Renal cortex interstitium (tissue), 11 donors: Measurements from ENCODE around the gene DENND5A. TPM values are rescaled to one million over a fixed set of nuclear protein-coding genes. Genes with fewer than 3 reads are reported as not detected.
"Not testable (repeated sequence)": the region's sequence is repeated elsewhere in the genome, so short reads cannot be mapped to it uniquely, and the experiment has no call there.

ENCODE experiments used
- DNase-seq, 11 donors: peaks; one replicate each; pipeline ENCODE4 v3.0.0-alpha.2; 2013; ENCODE audit warnings: low read depth in 9 of 11, low spot score in 4 of 11; ENCODE audit errors: extremely low read depth in 1 of 11
- polyA plus RNA-seq, 3 donors: library from polyadenylated mRNA; unstranded; fragments of 120-200 nt; gene quantifications; one replicate each; pipeline ENCODE4 v1.2.1, GENCODE V29; 2013; ENCODE audit not compliant: insufficient read length in 3 of 3

The DENND5A gene
- polyA plus RNA-seq, 3 donors, result 83.9 to 99.4 (median 91.4) TPM

DNA sequence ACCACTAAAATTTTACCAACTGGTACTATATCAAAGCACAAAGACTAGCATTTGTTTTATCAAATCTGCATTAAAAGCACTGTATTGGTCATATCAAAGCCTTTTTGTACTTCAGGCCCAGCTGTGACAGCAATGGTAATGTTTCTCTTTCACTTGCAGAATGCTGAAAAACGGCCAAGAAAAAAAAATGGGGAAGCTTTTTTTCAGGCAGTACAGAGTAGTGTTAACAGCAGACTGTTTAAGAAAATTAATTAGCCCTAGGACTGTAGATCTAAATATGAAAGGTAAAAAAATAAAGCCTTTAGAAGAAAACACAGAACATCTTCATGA, 33.3 kb downstream of the DENND5A start:
- DNase-seq, result peak; percentile 17 to 59 (median 26)

DNA sequence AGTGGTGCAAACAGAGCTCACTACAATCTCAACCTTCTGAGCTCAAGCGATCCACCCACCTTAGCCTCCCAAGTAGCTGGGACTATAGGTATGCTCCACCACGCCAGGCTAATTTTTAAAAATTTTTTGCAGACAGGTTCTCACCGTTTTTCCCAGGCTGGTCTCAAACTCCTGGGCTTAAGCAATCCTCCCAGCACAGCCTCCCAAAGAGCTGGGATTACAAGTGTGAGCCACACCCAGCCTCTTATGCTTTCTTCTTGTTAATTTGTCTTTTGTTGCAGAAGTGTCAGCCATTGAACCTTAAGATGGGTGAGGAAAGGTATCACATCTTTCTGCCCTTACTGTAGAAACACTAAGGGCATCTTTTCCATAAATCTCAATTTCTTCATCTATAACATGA, 34.9 kb downstream of the DENND5A start:
- no peak for DNase-seq

DNA sequence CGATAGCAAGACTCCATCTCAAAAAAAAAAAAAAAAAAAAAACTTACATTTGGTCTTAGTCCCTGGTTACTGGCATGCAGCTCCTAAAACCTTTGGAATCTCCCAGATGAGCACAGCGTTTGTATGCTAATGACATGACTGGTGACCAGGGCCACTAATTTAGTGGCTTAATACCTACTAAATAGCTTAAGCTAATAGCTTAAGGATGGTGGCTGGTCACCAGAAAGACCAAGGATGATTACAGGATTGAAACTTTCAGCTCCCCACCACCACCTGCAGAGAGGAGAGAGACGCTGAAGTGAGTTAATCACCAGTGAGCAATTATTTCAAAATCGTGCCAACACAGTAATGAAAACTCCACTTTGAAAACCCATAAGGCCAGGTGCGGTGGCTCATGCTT, 37.1 kb downstream of the DENND5A start:
- DNase-seq, result no peak

DNA sequence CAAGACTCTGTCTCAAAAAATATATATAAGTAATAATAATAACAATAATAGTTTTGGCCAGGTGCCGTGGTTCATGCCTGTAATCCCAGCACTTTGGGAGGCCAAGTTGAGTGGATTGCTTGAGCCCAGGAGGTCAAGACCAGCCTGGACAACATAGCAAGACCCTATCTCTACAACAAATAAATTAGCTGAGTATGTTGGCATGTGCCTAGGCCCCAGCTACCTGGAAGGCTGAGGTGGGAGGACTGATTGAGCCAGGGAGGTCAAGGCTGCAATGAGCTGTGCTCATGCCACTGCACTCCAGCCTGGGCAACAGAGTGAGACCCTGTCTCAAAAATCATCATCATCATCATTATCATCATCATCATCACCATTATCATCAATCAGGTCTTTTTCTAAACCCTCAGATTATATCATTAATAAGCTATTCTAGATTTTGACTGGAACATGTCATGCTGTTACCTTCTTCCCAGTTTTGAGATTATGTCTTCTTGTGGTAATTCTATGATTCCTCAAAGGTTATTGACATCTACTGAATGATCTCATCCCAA, 39.3 kb downstream of the DENND5A start:
- no peak for DNase-seq

DNA sequence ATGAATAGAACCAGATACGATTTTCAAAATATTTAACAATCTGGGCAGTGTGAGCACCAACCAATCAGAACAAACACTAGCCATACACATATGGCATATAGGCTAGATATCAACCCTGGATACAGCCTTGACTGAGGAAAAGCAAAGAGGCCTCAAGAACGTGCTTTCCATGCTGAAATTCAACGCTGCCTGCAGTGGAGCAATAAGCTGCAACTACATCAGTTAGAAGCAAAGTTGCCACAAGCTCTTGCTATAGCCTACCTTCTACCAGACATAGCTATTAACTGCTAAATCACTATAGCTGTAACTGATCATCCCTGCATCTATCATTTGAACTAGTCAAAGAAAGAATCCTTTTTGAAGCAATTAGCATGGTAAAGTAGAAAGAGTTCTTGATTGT, 42.5 kb downstream of the DENND5A start:
- DNase-seq, result no peak

DNA sequence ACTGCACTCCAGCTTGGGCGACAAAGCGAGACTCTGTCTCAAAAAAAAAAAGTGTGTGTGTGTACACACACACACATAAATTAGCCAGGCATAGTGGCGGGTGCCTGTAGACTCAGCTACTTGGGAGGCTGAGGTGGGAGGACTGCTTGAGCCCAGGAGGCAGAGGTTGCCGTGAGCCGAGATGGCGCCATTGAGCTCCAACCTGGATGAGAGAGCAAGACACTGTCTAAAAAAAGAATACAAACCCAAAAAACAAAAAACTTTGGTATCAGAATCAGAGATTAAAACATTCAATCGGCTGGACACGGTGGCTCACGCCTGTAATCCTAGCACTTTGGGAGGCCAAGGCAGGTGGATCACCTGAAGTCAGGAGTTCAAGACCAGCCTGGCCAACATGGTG, 44.3 kb downstream of the DENND5A start:
- DNase-seq, result not testable (repeated sequence)

DNA sequence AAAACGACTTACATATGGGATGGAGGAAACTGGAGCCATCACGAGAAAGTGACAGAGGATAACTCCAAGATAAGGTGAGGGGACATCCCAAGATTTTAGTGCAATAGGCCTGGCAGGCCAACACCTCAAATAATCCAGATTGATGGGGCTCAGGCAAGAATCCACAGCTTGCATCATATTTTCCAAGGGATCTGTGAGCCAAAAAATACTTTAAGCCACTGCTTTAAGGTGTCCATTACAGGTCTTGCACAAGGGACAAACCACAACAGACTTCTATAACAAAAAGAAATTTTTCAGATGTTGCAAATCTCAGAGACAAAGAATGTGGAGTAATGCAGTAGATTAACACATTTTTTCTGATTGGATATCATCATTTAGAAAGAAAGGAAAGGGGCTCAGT, 45.6 kb downstream of the DENND5A start:
- DNase-seq, result no peak

DNA sequence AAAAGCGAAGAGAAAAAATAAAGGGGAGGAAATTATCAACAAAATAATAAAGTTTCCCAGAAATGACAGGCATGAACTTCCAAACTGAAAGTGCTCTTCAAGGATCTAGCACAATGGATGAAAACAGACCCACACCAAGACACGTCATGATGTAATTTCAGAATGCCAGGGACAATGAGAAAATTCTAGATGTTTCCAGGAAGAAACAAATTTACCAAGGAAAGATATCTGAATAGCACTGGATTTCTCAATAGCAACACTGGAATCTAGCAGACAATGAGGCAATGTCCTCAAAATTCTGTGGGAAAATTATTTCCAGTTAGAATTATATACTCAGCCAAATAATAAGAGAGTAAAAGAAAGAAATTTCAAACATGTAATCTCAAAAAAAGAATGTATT, 46.0 kb downstream of the DENND5A start:
- no peak for DNase-seq

DNA sequence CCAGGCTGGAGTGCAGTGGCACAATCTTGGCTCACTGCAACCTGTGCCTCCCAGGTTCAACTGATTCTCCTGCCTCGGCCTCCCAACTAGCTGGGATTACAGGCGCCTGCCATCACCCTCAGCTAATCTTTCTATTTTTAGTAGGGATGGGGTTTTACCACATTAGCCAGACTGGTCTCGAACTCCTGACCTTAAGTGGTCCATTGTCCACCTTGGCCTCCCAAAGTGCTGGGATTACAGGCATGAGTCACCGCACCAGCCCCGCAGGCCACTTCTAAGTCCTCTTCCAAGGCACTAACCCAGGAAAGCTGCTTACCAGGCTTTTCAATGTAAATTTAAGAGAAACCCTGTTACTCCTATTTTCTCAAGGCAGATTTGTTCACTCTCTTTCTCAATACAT, 50.4 kb downstream of the DENND5A start:
- no peak for DNase-seq

DNA sequence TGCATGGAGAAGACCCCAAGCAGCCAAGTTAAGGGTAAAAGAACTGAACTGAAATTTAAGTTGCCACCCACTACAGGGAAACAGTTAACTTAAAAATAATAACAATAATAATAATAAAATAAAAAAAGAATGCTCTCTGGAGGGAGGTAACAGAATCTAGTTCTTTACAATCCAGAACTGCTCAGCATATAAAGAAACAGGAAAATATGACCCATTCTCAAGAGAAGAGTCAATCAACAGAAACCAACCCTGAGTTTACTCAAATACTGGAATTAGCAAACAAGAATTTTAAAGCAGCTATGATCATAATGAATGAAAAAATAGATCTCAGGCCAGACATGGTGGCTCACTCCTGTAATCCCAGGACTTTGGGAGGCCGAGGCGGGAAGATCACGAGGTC, 53.8 kb downstream of the DENND5A start:
- no peak for DNase-seq

DNA sequence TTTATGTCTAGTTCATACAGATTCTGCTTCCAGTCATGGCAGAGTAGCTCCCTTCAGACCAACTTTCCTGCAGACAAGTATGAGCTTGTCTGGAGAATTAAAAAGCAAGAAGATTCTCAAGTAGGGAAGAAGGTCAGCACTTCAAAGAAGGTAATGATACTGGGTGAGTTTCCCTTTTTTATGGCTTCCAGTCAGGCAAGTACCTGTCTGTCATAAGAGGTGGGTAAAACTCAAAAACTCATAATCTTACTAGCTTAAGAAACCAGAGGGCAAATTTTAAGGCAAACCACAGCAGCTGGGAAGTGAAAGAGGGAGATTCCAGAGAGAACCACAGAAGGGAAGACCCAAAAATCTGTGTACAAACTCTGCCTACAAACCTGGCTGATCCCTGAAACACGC, 54.2 kb downstream of the DENND5A start:
- DNase-seq, result no peak

DNA sequence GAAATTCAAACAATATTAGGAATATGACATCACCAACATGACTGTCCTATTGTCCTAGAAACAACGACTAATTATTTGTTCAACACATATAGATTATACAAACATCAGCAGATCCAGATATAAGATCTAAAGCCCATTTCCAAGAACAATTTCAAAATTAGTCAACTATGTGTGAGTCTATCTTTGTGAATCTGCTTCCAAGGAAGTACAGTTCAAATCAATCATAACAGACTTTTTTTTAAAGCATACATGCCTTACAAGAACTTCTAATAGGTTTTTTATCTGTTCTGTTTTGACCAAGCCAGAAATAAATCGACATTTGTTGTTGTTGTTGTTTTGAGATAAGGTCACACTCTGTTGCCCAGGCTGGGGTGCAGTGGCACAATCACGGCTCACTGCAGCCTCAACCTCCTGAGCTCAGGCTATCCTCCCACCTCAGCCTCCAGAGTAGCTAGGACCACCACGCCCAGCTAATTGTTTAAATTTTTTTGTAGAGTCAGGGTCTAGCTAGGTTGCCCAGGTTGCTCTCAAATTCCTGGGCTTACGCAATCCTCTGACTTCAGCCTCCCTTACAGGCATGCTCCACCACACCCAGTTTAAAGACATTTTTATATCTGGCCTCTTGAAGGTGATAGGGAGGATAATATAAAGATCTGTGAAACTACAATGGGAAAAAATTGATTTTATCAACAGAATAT, 54.8 kb downstream of the DENND5A start:
- DNase-seq, result no peak

DNA sequence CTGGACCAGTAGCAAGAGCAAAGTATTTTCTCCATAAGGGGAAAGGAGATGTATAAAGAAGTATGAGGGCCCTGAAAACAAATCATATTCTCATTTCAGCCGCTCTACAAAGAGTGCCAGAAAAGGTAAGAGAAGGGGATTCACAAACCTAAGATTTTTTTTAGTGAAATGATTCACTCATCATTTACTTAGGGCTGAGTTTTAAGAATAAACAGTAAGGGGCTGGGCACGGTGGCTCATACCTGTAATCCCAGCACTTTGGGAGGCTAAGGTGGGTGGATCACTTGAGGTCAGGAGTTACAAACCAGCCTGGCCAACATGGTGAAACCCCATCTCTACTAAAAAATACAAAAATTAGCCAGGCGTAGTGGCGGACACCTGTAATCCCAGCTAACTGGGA, 55.5 kb downstream of the DENND5A start:
- DNase-seq, result not testable (repeated sequence)

DNA sequence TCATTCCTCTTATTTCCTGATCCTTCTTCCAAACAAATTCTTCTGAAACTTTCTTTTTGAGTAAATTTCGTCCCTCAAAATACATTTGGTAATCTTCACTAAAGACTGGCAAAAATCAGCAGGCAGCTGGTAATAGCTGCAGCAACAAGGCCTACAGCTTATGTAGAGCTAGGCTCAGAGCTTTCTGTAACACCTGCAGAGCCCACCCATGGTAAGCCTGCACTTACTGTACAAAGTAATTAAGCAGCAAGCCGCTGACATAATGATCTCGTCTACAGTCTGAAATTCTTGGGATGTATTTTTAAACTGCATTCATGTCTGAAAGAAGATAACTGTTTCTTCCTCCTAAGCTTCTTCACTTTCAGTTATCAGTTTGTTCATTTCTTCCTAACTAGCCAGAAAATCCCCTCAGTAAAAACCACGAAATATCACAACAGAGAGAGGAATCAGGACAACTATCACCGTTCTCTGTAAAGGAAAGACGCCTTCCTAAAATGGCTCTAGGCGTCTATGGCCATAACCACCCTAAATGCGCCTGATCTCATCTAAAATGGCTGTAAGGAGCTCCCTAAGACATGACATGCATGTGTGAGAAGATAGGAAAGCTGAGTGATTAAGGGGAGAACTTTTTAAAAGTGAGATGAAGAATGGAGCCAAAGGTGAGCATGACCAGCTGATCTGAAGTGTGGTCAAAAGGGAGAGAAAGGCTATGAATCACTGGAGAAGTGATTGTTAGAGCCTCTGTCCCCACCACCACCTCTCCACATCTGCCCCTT, 56.2 kb downstream of the DENND5A start:
- DNase-seq, result no peak

DNA sequence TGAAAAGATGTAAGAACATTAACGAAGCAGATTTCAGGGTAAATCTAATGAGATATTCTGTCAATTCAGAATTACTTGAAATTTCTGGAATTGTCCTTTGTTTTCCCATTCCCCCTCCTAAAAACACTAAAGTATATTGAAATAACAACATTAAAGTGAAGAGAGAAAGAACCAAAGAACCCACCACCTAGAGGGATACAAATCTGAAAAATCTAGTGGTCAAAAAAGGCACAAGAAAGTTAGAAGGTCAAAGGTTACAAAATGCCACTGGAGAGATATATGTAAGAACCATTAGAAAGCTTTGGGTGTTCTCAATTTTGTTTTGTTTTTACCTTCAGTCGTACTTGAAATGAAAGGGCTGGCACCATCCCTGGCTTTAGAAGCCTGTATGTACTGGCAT, 57.9 kb downstream of the DENND5A start:
- DNase-seq, result no peak

DNA sequence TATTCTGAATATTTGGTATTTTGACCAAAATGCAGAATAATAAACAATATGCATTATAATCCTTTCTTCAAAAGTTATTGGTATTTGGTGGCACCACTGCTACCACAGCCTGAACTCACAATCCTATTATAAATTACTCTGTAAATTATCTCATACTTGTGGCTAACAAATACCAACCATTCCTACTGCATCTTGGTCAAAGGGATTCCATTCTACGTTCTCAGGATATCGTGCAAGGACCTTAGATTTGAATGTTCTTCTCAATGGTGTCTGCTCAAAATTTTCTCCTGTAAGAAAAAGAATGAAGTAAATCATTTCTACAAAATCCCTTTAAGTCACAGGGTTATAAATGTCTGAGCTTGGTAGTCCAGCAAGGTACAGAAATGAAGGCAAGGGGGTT, 58.7 kb downstream of the DENND5A start:
- DNase-seq, result no peak

DNA sequence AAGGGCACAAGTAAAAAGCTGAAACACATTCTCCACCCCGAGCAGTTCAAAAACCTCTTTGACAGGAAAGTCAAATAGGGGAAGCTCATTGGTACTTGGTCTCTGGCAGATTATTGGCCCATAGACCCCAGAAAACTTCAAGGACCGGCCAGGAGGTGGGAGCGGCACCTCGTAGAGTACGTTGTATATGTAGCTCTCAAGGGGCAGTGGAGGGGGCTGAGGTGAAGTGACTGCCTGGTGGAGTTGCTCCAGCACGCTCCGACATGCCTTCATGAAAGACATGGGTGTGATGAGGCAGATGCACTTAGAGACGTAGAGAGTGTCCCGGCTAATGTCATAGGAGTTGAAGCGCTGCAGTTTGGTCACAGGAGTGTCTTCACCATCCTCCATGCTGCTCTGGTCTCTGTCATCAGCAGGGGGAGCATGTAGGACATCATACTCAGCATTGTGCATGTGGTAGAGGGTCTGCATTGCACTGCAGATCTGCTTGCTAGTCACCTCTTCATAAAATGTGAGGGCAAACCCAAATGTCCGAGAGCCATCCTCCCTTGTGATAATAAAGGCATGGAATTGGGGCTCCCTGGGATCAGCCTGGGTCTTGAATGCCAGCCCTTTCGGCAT, 61.3 kb downstream of the DENND5A start:
- peak in 3 of 11 donors; percentile 8 to 15 (median 9) for DNase-seq

DNA sequence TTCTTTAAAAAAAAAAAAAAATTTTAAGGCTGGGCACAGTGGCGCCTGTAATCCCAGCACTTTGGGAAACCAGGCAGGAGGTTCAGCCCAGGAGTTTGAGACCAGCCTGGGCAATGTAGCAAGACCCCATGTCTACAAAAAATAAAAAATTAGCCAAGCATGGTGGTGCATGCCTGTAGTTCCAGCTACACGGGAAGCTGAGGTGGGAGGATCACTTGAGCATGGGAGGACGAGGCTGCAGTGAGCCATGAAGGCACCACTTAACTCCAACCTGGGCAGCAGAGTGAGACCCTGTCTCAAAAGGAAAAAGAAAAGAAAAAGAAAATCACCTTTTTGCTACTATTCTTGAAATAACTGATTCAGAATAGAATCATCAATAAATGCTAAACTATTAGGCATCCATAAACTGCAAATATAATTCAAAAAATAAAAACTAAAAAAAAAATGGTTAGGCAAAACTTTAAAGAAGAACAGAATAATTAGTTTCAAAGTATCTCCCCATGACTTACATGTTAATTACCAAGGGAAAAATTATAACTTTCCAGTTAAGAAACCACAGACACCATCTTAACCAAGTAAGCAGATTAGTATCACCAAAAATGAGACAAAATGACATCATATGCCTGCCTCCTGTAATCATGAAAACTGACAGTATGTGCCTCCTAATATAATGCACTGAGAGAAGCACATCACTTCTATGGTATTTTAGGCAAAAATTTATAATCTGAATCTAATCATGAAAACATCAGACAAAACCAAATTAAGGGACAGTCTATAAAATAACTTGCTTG, 63.6 kb downstream of the DENND5A start:
- no peak for DNase-seq

DNA sequence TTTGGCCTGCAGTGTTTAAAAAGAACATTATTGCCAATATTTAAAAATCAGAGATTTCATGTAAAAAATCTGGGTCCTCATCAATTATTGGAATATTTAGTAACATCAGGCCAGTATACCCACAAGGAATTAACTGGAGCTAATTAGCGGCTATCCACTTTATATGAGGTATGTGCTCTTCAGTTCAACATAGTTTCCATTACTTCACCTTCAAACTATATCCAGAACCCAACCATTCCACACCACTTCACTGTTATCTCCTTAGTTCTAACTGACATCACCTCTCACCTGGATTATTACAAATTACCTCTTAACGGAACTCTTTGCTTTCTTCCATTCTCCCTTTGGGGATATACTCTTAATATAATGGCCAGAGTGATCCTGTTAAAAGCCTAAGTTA, 64.7 kb downstream of the DENND5A start:
- DNase-seq, result no peak
